GM23338 (cell line): Measurements from ENCODE around the gene TMEM185B. TPM values are rescaled to one million over a fixed set of nuclear protein-coding genes. Genes with fewer than 3 reads are reported as not detected.

Source experiments
- ATAC-seq: fragments of 200-7000 bp; cut with Tn5 transposase; 3 replicates; pipeline ENCODE4 v1.9.1; 2020
- DNase-seq: peaks from one replicate; pipeline ENCODE4 v3.0.0-alpha.2; 2015; ENCODE audit warnings: low spot score
- H2AFZ ChIP-seq: fragments of 200-600 bp; sonication (generic); 2 replicates; pipeline ENCODE4 v1.8.0; 2016; ENCODE audit warnings: antibody characterized with exemption, mild to moderate bottlenecking, moderate library complexity
- H3F3A ChIP-seq: fragments of 200-600 bp; sonication (generic); replicated peaks from 2 replicates; pipeline ENCODE4 v1.8.0; 2017; ENCODE audit warnings: antibody characterized with exemption, mixed run types, low read depth
- H3K27ac ChIP-seq: fragments of 200-600 bp; sonication (generic); 2 replicates; pipeline ENCODE4 v1.6.1; 2016; ENCODE audit warnings: low read depth
- H3K27me3 ChIP-seq: fragments of 200-600 bp; sonication (generic); 2 replicates; pipeline ENCODE4 v1.8.0; 2016; ENCODE audit warnings: mild to moderate bottlenecking, mixed run types, moderate library complexity; ENCODE audit not compliant: insufficient read depth
- H3K36me3 ChIP-seq: fragments of 200-600 bp; sonication (generic); 2 replicates; pipeline ENCODE4 v1.8.0; 2016; ENCODE audit warnings: mild to moderate bottlenecking; ENCODE audit not compliant: insufficient read depth
- H3K4me1 ChIP-seq: fragments of 200-600 bp; sonication (generic); 2 replicates; pipeline ENCODE4 v1.8.0; 2016; ENCODE audit warnings: mild to moderate bottlenecking, moderate library complexity; ENCODE audit not compliant: insufficient read depth
- H3K4me2 ChIP-seq: fragments of 200-600 bp; sonication (generic); 2 replicates; pipeline ENCODE4 v1.7.1; 2017; ENCODE audit warnings: mixed run types
- H3K4me3 ChIP-seq: fragments of 200-600 bp; sonication (generic); 2 replicates; pipeline ENCODE4 v1.6.1; 2016; ENCODE audit warnings: mixed run types
- H3K79me2 ChIP-seq: fragments of 200-600 bp; sonication (generic); replicated peaks from 2 replicates; pipeline ENCODE4 v1.8.0; 2017; ENCODE audit warnings: mild to moderate bottlenecking; ENCODE audit not compliant: insufficient read depth
- H3K9me2 ChIP-seq: fragments of 200-600 bp; sonication (generic); 2 replicates; pipeline ENCODE4 v1.8.0; 2017; ENCODE audit not compliant: insufficient read depth
- H4K20me1 ChIP-seq: fragments of 200-600 bp; sonication (generic); replicated peaks from 2 replicates; pipeline ENCODE4 v1.8.0; 2017; ENCODE audit warnings: mild to moderate bottlenecking; ENCODE audit not compliant: insufficient read depth
- H3K27ac Mint-ChIP-seq: 2 replicates; pipeline ENCODE4 v1.8.0; 2020; ENCODE audit warnings: inconsistent platforms, mild to moderate bottlenecking, moderate library complexity, mixed read lengths
- H3K27me3 Mint-ChIP-seq: 3 replicates; pipeline ENCODE4 v1.8.0; 2022; ENCODE audit warnings: low read depth, mild to moderate bottlenecking, moderate library complexity, mixed read lengths, inconsistent platforms; ENCODE audit not compliant: insufficient read depth, poor library complexity
- H3K36me3 Mint-ChIP-seq: 3 replicates; pipeline ENCODE4 v1.8.0; 2021; ENCODE audit warnings: low read depth, mild to moderate bottlenecking, inconsistent platforms, moderate library complexity, mixed read lengths
- H3K4me1 Mint-ChIP-seq: 3 replicates; pipeline ENCODE4 v1.8.0; 2020; ENCODE audit warnings: mild to moderate bottlenecking, inconsistent platforms, mixed read lengths
- H3K4me3 Mint-ChIP-seq: 3 replicates; pipeline ENCODE4 v1.8.0; 2021; ENCODE audit warnings: moderate library complexity, mild to moderate bottlenecking, inconsistent platforms, mixed read lengths
- H3K9me3 Mint-ChIP-seq: 3 replicates; pipeline ENCODE4 v1.8.0; 2020; ENCODE audit warnings: moderate library complexity, mild to moderate bottlenecking, inconsistent platforms, mixed read lengths
- CREB1 ChIP-seq: fragments of 250-450 bp; sonication (Bioruptor Pico); IDR thresholded peaks from 2 replicates; pipeline ENCODE4 v1.5.0; 2020; ENCODE audit warnings: low read depth, mild to moderate bottlenecking, moderate library complexity
- CTCF ChIP-seq, 2 experiments: fragments of 200-600 bp in 1 of 2; sonication (generic) in 1 of 2; conservative IDR thresholded peaks; 2 replicates each; pipeline versions ENCODE4 v1.5.1 to v1.6.1; 2016 to 2017; ENCODE audit warnings: antibody characterized with exemption in 2 of 2, low read depth in 2 of 2, mild to moderate bottlenecking in 2 of 2, moderate library complexity in 1 of 2
- ETS1 ChIP-seq: IDR thresholded peaks from 2 replicates; pipeline ENCODE4 v1.6.1; 2016; ENCODE audit warnings: antibody characterized with exemption
- EZH2 ChIP-seq: fragments of 200-600 bp; sonication (generic); IDR thresholded peaks from one replicate; pipeline ENCODE4 v1.8.0; 2017; ENCODE audit warnings: antibody characterized with exemption, mild to moderate bottlenecking, low read depth; ENCODE audit not compliant: unreplicated experiment
- EZH2phosphoT487 ChIP-seq: fragments of 200-600 bp; sonication (generic); IDR thresholded peaks from one replicate; pipeline ENCODE4 v1.8.1; 2018; ENCODE audit warnings: antibody characterized with exemption; ENCODE audit not compliant: unreplicated experiment
- JUNB ChIP-seq: IDR thresholded peaks from one replicate; pipeline ENCODE4 v1.6.1; 2016; ENCODE audit warnings: antibody characterized with exemption; ENCODE audit not compliant: unreplicated experiment
- NANOG ChIP-seq: IDR thresholded peaks from 2 replicates; pipeline ENCODE4 v1.6.1; 2016; ENCODE audit warnings: antibody characterized with exemption, borderline replicate concordance
- POLR2AphosphoS5 ChIP-seq: IDR thresholded peaks from 2 replicates; pipeline ENCODE4 v1.6.1; 2016; ENCODE audit warnings: antibody characterized with exemption, low read depth
- REST ChIP-seq: IDR thresholded peaks from one replicate; pipeline ENCODE4 v1.6.1; 2018; ENCODE audit warnings: antibody characterized with exemption; ENCODE audit not compliant: unreplicated experiment
- STAT1 ChIP-seq: IDR thresholded peaks from one replicate; pipeline ENCODE4 v1.6.1; 2016; ENCODE audit warnings: antibody characterized with exemption; ENCODE audit not compliant: unreplicated experiment
- ZNF114 ChIP-seq: fragments of 250-450 bp; sonication (Bioruptor Pico); IDR thresholded peaks from 2 replicates; pipeline ENCODE4 v1.5.0; 2020; ENCODE audit warnings: mild to moderate bottlenecking, moderate library complexity
- ZNF331 ChIP-seq: fragments of 250-450 bp; sonication (Bioruptor Pico); IDR thresholded peaks from 2 replicates; pipeline ENCODE4 v1.5.0; 2020; ENCODE audit warnings: low read depth, mild to moderate bottlenecking, moderate library complexity
- polyA plus RNA-seq: library from polyadenylated mRNA; unstranded; fragments of >200 nt; fragmentation: Nextera tagmentation; extraction: Ambion mirVana; gene quantifications from 2 replicates; pipeline ENCODE4 v1.2.1, GENCODE V29; 2016
- total RNA-seq: library from RNA; depleted of rRNA; stranded (reverse); fragments of >200 nt; shearing (Covaris generic); gene quantifications from 2 replicates; pipeline ENCODE4 v1.2.3, GENCODE V29; 2014
- TF ChIP-seq, protein P1 (sequence below): fragments of 250-450 bp; sonication (Bioruptor Pico); IDR thresholded peaks from 2 replicates; pipeline ENCODE4 v1.5.0; 2020; ENCODE audit warnings: mild to moderate bottlenecking, moderate library complexity

The TMEM185B gene
- total and polyA plus RNA-seq, 2 experiments from 2014 or later = 3.9 to 24.4 TPM

GRCh38 chr2:120204417-120204816 is 18.8 kb downstream of the TMEM185B start:
- TF ChIP-seq REST = no peak
- TF ChIP-seq, protein P1, sequence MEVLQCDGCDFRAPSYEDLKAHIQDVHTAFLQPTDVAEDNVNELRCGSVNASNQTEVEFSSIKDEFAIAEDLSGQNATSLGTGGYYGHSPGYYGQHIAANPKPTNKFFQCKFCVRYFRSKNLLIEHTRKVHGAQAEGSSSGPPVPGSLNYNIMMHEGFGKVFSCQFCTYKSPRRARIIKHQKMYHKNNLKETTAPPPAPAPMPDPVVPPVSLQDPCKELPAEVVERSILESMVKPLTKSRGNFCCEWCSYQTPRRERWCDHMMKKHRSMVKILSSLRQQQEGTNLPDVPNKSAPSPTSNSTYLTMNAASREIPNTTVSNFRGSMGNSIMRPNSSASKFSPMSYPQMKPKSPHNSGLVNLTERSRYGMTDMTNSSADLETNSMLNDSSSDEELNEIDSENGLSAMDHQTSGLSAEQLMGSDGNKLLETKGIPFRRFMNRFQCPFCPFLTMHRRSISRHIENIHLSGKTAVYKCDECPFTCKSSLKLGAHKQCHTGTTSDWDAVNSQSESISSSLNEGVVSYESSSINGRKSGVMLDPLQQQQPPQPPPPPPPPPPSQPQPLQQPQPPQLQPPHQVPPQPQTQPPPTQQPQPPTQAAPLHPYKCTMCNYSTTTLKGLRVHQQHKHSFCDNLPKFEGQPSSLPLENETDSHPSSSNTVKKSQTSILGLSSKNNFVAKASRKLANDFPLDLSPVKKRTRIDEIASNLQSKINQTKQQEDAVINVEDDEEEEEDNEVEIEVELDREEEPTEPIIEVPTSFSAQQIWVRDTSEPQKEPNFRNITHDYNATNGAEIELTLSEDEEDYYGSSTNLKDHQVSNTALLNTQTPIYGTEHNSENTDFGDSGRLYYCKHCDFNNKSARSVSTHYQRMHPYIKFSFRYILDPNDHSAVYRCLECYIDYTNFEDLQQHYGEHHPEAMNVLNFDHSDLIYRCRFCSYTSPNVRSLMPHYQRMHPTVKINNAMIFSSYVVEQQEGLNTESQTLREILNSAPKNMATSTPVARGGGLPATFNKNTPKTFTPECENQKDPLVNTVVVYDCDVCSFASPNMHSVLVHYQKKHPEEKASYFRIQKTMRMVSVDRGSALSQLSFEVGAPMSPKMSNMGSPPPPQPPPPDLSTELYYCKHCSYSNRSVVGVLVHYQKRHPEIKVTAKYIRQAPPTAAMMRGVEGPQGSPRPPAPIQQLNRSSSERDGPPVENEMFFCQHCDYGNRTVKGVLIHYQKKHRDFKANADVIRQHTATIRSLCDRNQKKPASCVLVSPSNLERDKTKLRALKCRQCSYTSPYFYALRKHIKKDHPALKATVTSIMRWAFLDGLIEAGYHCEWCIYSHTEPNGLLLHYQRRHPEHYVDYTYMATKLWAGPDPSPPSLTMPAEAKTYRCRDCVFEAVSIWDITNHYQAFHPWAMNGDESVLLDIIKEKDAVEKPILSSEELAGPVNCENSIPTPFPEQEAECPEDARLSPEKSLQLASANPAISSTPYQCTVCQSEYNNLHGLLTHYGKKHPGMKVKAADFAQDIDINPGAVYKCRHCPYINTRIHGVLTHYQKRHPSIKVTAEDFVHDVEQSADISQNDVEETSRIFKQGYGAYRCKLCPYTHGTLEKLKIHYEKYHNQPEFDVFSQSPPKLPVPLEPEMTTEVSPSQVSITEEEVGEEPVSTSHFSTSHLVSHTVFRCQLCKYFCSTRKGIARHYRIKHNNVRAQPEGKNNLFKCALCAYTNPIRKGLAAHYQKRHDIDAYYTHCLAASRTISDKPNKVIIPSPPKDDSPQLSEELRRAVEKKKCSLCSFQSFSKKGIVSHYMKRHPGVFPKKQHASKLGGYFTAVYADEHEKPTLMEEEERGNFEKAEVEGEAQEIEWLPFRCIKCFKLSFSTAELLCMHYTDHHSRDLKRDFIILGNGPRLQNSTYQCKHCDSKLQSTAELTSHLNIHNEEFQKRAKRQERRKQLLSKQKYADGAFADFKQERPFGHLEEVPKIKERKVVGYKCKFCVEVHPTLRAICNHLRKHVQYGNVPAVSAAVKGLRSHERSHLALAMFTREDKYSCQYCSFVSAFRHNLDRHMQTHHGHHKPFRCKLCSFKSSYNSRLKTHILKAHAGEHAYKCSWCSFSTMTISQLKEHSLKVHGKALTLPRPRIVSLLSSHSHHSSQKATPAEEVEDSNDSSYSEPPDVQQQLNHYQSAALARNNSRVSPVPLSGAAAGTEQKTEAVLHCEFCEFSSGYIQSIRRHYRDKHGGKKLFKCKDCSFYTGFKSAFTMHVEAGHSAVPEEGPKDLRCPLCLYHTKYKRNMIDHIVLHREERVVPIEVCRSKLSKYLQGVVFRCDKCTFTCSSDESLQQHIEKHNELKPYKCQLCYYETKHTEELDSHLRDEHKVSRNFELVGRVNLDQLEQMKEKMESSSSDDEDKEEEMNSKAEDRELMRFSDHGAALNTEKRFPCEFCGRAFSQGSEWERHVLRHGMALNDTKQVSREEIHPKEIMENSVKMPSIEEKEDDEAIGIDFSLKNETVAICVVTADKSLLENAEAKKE (CRISPR knock-in tag) = no peak
- TF ChIP-seq POLR2AphosphoS5 = no peak
- no peak for TF ChIP-seq CTCF (conservative IDR thresholded peaks at IDR 0.05; ENCODE audit: low read depth in 2 of 2)
- no peak for TF ChIP-seq EZH2phosphoT487
- TF ChIP-seq JUNB = no peak
- TF ChIP-seq ZNF114 = no peak
- TF ChIP-seq ZNF331 = no peak
- no peak for TF ChIP-seq NANOG
- no peak for TF ChIP-seq CREB1 (CRISPR knock-in tag)
- TF ChIP-seq ETS1 = no peak
- no peak for TF ChIP-seq EZH2
- no peak for TF ChIP-seq STAT1
- H3K9me3 Mint-ChIP-seq = no peaks in the 10 kb centered on the region
- no peak overlapping the region for H3K4me3 Mint-ChIP-seq
- H3F3A ChIP-seq = no peaks in the 10 kb centered on the region
- ATAC-seq (no peak), DNase-seq (no peak)
- no peak overlapping the region for H3K27ac Mint-ChIP-seq
- no peak overlapping the region for H3K27ac ChIP-seq
- no peak overlapping the region for H3K4me2 ChIP-seq
- no peak overlapping the region for H2AFZ ChIP-seq
- no peaks in the 10 kb centered on the region for H3K79me2 ChIP-seq
- no peaks in the 10 kb centered on the region for H3K4me1 ChIP-seq
- no peaks in the 10 kb centered on the region for H3K36me3 ChIP-seq
- peaks cover 5% of the 10 kb centered on the region for H3K4me1 Mint-ChIP-seq
- no peak overlapping the region for H3K4me3 ChIP-seq
- no peaks in the 10 kb centered on the region for H3K9me2 ChIP-seq
- H3K27me3 Mint-ChIP-seq = peaks cover 10% of the 10 kb centered on the region
- no peaks in the 10 kb centered on the region; the same call in 1 of the 2 replicates for H4K20me1 ChIP-seq
- no peaks in the 10 kb centered on the region for H3K27me3 ChIP-seq
- no peaks in the 10 kb centered on the region for H3K36me3 Mint-ChIP-seq
